ENCODE measurements around the gene AGBL4.

DNA sequence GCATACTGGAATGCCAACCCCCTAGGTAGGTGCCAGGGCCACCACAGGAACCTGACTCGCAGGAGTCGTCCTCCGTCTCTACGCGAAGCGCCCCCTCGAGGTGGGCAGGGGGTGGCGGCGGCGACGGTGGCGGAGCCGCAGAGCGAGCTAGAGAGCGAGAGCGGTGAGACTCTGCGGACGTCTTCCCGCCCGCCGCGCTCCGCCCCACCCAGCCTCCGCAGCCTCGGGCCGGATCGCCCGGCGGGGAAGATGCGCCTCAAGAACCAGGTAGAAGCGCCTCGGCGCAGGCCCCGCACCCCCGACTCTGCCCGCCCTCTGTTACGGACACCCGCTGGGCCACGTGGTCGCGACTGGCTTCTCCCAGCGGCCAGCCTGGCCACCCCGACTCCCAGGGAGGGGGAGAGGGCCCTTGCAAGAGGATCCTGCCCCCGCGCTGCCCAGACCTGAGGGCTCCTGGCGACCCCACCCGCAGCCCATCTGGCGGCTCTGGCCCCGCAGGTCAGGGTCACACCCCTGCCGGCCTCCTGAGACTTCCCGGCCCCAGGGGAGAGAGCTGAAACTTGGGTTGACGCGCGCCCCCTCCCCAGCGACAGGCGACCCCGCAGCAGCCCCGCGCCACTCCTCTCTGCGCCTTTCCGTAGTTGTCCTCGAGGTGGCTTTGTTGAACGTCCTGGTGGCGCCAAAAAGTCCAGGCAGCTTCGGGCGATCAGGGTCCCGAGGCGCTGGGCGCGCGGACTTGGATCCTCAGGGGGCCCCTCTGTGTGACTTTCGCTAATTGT is 24.4 kb upstream of the AGBL4 start:
- TF ChIP-seq, protein P1, sequence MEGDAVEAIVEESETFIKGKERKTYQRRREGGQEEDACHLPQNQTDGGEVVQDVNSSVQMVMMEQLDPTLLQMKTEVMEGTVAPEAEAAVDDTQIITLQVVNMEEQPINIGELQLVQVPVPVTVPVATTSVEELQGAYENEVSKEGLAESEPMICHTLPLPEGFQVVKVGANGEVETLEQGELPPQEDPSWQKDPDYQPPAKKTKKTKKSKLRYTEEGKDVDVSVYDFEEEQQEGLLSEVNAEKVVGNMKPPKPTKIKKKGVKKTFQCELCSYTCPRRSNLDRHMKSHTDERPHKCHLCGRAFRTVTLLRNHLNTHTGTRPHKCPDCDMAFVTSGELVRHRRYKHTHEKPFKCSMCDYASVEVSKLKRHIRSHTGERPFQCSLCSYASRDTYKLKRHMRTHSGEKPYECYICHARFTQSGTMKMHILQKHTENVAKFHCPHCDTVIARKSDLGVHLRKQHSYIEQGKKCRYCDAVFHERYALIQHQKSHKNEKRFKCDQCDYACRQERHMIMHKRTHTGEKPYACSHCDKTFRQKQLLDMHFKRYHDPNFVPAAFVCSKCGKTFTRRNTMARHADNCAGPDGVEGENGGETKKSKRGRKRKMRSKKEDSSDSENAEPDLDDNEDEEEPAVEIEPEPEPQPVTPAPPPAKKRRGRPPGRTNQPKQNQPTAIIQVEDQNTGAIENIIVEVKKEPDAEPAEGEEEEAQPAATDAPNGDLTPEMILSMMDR (IDR thresholded peaks at IDR 0.05 in 2 of 3, conservative IDR thresholded peaks at IDR 0.05 in 1 of 3; ENCODE audit: insufficient read depth in 2 of 3, low read depth in 1 of 3, low read length in 3 of 3) = no peak
- TF ChIP-seq YY1 (IDR thresholded peaks at IDR 0.05; ENCODE audit: borderline replicate concordance in 1 of 3, control insufficient read depth in 1 of 3, extremely low read depth in 1 of 3, insufficient read depth in 3 of 3, insufficient read length in 1 of 3, insufficient replicate concordance in 2 of 3, low read depth in 1 of 3, low read length in 2 of 3) (no peak), ELF4 (CRISPR knock-in tag; IDR thresholded peaks at IDR 0.05) (no peak), ZNF143 (CRISPR knock-in tag; IDR thresholded peaks at IDR 0.05) (no peak), KLF1 (tag; IDR thresholded peaks at IDR 0.05) (no peak), TAF15 (IDR thresholded peaks at IDR 0.05; ENCODE audit: low read depth, low read length) (no peak), ETV5 (CRISPR knock-in tag; IDR thresholded peaks at IDR 0.05; ENCODE audit: low read depth) (no peak), GABPA (tag; conservative IDR thresholded peaks at IDR 0.05; ENCODE audit: low read depth) (no peak)
